Vagina (tissue), 2 donors: ENCODE data around the gene ACTR8. TPM values are rescaled to one million over a fixed set of nuclear protein-coding genes. Genes with fewer than 3 reads are reported as not detected.

ENCODE experiments used
- DNase-seq, 2 donors: peaks; one replicate each; pipeline ENCODE4 v3.0.0-alpha.2; 2017; ENCODE audit errors: extremely low spot score in 2 of 2
- H3K27ac ChIP-seq: fragments of 200-600 bp; sonication (generic); one replicate; pipeline ENCODE4 v1.5.1; 2019
- H3K27me3 ChIP-seq: fragments of 200-600 bp; sonication (generic); one replicate; pipeline ENCODE4 v1.5.1; 2019
- H3K36me3 ChIP-seq, 2 donors: fragments of 200-600 bp; sonication (generic); one replicate each; pipeline ENCODE4 v1.5.1; 2017 to 2019
- H3K4me1 ChIP-seq: fragments of 200-600 bp; sonication (generic); one replicate; pipeline ENCODE4 v1.5.1; 2019
- H3K4me3 ChIP-seq, 2 donors: fragments of 200-600 bp; sonication (generic); 1 replicate in 1 of 2; 2 replicates in 1 of 2; pipeline ENCODE4 v1.5.1; 2016 to 2019
- H3K9me3 ChIP-seq: fragments of 200-600 bp; sonication (generic); one replicate; pipeline ENCODE4 v1.5.1; 2019
- POLR2A ChIP-seq, 2 donors: fragments of 450-650 bp; IDR thresholded peaks; one replicate each; pipeline ENCODE4 v1.6.1; 2017; ENCODE audit warnings: antibody characterized with exemption in 2 of 2, mild to moderate bottlenecking in 2 of 2, moderate library complexity in 2 of 2
- POLR2AphosphoS5 ChIP-seq, 2 donors: sonication (generic); formaldehyde crosslinking; IDR thresholded peaks; one replicate each; pipeline ENCODE4 v1.9.0; 2017; ENCODE audit warnings: antibody characterized with exemption in 2 of 2, mild to moderate bottlenecking in 2 of 2, low read depth in 1 of 2; ENCODE audit not compliant: insufficient read depth in 1 of 2
- intact Hi-C: fragments of 100-400 bp; cut with DNase I; formaldehyde crosslinking; loops from one replicate; pipeline ENCODE4 v1.15.1; 2023
- total RNA-seq: library from RNA; depleted of rRNA; stranded (reverse); fragments of >200 nt; gene quantifications from one replicate; pipeline ENCODE4 v1.2.3, GENCODE V29; 2016
- TF ChIP-seq, protein P1 (sequence below), 3 experiments: fragments of 450-650 bp in 2 of 3; fragments of 200-600 bp in 1 of 3; sonication (generic) in 1 of 3; IDR thresholded peaks; one replicate each; pipeline ENCODE4 v1.5.1; 2017 to 2019; ENCODE audit warnings: antibody characterized with exemption in 3 of 3, mild to moderate bottlenecking in 2 of 3, moderate library complexity in 2 of 3

The ACTR8 gene
- total RNA-seq, 1 donor from 2014 or later, result 18.4 TPM

DNA sequence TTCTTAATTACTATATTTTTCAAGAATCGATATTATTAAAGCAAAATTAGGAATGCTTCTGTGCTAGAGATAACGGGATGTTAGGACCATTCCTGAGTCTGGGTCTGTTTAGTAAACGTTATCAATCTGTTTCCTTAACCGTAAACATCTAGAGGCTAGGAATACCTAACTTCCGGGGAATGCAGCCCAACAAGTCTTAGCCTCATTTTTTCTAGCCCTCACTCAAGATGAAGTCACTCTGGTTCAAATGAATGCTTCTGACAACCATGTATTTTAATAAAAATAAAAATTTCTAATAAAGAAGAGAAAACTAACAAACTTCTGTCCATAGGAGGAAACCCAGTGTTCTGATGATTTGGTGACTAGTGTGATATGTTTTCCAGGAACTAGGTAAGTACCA is 20.8 kb upstream of the ACTR8 start:
- DNase-seq, result no peak

GRCh38 chr3:53902067-53902466 is 20.1 kb upstream of the ACTR8 start:
- intact Hi-C loops, result no loop called here
- DNase-seq, result no peak
- no peaks in the 10 kb centered on the region for H3K27me3 ChIP-seq

More for the DNA sequence above, 20.8 kb upstream of the ACTR8 start:
- Histone ChIP-seq H3K4me3 (no peak overlapping the region), H3K27me3 (no peaks in the 10 kb centered on the region), H3K4me1 (no peaks in the 10 kb centered on the region), H3K36me3 (no peaks in the 10 kb centered on the region), H3K27ac (no peak overlapping the region), H3K9me3 (no peaks in the 10 kb centered on the region)
- TF ChIP-seq, protein P1, sequence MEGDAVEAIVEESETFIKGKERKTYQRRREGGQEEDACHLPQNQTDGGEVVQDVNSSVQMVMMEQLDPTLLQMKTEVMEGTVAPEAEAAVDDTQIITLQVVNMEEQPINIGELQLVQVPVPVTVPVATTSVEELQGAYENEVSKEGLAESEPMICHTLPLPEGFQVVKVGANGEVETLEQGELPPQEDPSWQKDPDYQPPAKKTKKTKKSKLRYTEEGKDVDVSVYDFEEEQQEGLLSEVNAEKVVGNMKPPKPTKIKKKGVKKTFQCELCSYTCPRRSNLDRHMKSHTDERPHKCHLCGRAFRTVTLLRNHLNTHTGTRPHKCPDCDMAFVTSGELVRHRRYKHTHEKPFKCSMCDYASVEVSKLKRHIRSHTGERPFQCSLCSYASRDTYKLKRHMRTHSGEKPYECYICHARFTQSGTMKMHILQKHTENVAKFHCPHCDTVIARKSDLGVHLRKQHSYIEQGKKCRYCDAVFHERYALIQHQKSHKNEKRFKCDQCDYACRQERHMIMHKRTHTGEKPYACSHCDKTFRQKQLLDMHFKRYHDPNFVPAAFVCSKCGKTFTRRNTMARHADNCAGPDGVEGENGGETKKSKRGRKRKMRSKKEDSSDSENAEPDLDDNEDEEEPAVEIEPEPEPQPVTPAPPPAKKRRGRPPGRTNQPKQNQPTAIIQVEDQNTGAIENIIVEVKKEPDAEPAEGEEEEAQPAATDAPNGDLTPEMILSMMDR (IDR thresholded peaks at IDR 0.05), result no peak
- TF ChIP-seq POLR2A (IDR thresholded peaks at IDR 0.05), result no peak
- TF ChIP-seq POLR2AphosphoS5 (IDR thresholded peaks at IDR 0.05; ENCODE audit: insufficient read depth in 1 of 2, low read depth in 1 of 2), result no peak
- intact Hi-C loops, result no loop called here

GRCh38 chr3:53900666-53901331 is 18.8 kb upstream of the ACTR8 start:
- Histone ChIP-seq H3K36me3 (no peaks in the 10 kb centered on the region), H3K9me3 (no peaks in the 10 kb centered on the region), H3K4me1 (no peaks in the 10 kb centered on the region), H3K4me3 (no peak overlapping the region), H3K27ac (no peak overlapping the region), H3K27me3 (no peaks in the 10 kb centered on the region)
- TF ChIP-seq POLR2AphosphoS5 (IDR thresholded peaks at IDR 0.05; ENCODE audit: insufficient read depth in 1 of 2, low read depth in 1 of 2), result no peak
- TF ChIP-seq, protein P1 (IDR thresholded peaks at IDR 0.05), result no peak
- TF ChIP-seq POLR2A (IDR thresholded peaks at IDR 0.05), result no peak
- intact Hi-C loops, result no loop called here
- DNase-seq, result no peak

More at GRCh38 chr3:53902067-53902466, 20.1 kb upstream of the ACTR8 start:
- Histone ChIP-seq H3K4me3 (no peak overlapping the region), H3K4me1 (no peaks in the 10 kb centered on the region), H3K9me3 (no peaks in the 10 kb centered on the region), H3K36me3 (no peaks in the 10 kb centered on the region), H3K27ac (no peak overlapping the region)
- TF ChIP-seq POLR2A (IDR thresholded peaks at IDR 0.05), result no peak
- TF ChIP-seq, protein P1 (IDR thresholded peaks at IDR 0.05), result no peak
- no peak for TF ChIP-seq POLR2AphosphoS5 (IDR thresholded peaks at IDR 0.05; ENCODE audit: insufficient read depth in 1 of 2, low read depth in 1 of 2)

DNA sequence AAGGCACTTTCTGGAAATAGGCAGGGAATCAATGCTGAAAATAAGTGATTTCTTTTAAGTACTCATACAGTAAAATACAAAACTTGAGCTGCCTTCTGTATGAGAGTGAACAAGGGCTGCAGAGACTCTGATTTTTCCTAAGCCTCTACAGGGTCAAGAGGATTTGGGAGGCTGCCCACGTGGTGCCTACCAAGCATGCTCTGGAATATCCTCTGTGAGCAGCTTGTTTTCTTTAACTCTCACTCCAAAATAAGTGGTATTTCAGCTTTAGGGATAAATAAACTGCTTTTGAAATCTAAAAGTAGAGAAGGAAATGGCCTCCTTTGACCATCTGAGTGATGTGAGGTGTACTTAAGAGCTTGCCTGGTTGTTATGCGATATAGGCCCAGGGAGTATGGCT is 17.8 kb upstream of the ACTR8 start:
- intact Hi-C loops, result no loop called here
- DNase-seq, result no peak
- H3K9me3 ChIP-seq, result no peaks in the 10 kb centered on the region
- TF ChIP-seq POLR2AphosphoS5 (IDR thresholded peaks at IDR 0.05; ENCODE audit: insufficient read depth in 1 of 2, low read depth in 1 of 2), result no peak
- TF ChIP-seq, protein P1 (IDR thresholded peaks at IDR 0.05), result no peak
- no peak for TF ChIP-seq POLR2A (IDR thresholded peaks at IDR 0.05)
- H3K4me3 ChIP-seq, result no peak overlapping the region
- H3K36me3 ChIP-seq, result no peaks in the 10 kb centered on the region
- no peak overlapping the region for H3K27ac ChIP-seq
- no peaks in the 10 kb centered on the region for H3K27me3 ChIP-seq
- no peaks in the 10 kb centered on the region for H3K4me1 ChIP-seq

- H3K27me3 ChIP-seq, result no peaks in the 10 kb centered on the region
- H3K36me3 ChIP-seq, result no peaks in the 10 kb centered on the region
- H3K4me1 ChIP-seq, result peaks cover 29% of the 10 kb centered on the region
- no peak for TF ChIP-seq POLR2AphosphoS5 (IDR thresholded peaks at IDR 0.05; ENCODE audit: insufficient read depth in 1 of 2, low read depth in 1 of 2)
- TF ChIP-seq POLR2A (IDR thresholded peaks at IDR 0.05), result no peak
- TF ChIP-seq, protein P1 (IDR thresholded peaks at IDR 0.05), result no peak
- H3K4me3 ChIP-seq, result peak overlapping the region; percentile 79 to 98
- peak overlapping the region; percentile 96 for H3K27ac ChIP-seq
- DNase-seq, result no peak
- H3K9me3 ChIP-seq, result no peaks in the 10 kb centered on the region
- intact Hi-C loops, result no loop called here
Measured at GRCh38 chr3:53892286-53892637, 10.3 kb upstream of the ACTR8 start.
